Cortex of kidney (tissue), 1 donor: ENCODE results near the gene SBF1.

ENCODE experiments used
- DNase-seq: peaks from one replicate; lab custom pipeline; 2025; lab: John Stamatoyannopoulos, UW

Gene SBF1

GRCh38 chr22:50507421-50507990 lies 32.7 kb upstream of the SBF1 start, which contains the start of gene LMF2:
Gene LMF2 (minus strand): TSS chr22:50507702. CDS start chr22:50507675, 27 bp downstream.
- DNase-seq, result peak; percentile 95

GRCh38 chr22:50506611-50507420 lies 32.0 kb upstream of the SBF1 start:
- no peak for DNase-seq

GRCh38 chr22:50505776-50506610 lies 31.2 kb upstream of the SBF1 start:
- DNase-seq, result no peak

DNA sequence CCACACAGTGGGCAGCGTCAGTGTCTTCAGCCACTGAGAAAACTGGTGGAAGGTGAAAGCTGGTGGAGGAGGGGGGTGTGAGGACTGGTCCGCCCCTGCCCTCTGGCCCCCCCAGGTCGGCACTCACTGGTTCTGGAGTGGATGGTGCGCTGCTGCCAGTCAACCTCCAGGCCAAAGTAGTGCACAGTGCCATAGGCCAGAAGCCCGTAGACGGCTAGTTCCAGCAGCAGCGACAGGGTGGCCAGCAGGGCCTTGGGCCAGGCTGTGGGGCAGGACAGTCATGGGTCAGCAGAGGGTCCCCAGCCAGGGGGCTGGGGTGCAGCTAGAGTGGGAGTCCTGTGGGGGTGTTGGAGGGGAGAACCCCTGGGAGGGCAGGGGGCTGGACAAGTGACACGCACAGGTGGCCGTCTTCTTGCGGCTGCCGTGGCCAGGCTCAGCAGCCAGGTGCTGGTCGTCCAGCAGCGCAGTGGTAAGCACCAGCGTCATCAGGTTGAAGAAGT lies 30.5 kb upstream of the SBF1 start:
- no peak for DNase-seq

GRCh38 chr22:50504369-50505211 lies 29.8 kb upstream of the SBF1 start:
- no peak for DNase-seq

DNA sequence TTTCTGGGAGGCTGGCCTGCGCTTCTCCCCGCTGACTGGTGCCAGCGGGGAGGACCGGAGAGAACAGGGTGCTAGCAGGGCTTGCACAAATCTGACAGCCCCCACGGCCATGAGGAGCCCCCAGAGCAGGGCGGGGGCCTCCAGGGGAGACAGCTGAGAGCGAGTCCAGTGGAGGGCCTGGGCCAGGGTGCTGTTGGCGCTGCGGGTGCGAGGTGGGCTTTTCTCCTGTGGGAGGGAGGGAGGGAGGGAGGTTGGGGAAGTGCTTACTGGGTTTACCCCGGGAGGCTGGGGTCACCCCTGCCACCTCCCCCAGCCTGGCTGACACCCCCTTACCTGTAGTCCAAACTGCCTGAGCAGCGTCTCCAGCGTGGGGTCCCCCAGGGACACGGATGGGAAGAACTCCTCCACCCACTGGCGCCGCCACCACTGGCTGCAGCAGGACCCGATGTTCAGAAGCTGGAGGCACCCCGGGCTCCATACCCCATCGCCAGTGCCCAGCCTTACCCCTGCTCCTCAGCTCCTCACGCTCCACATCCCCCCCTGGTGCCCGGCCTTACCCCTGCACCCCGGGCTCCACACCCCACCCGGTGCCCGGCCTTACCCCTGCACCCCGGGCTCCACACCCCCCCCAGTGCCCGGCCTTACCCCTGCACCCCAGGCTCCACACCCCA lies 28.8 kb upstream of the SBF1 start:
- DNase-seq, result no peak

GRCh38 chr22:50502628-50503474 lies 28.0 kb upstream of the SBF1 start:
- no peak for DNase-seq

DNA sequence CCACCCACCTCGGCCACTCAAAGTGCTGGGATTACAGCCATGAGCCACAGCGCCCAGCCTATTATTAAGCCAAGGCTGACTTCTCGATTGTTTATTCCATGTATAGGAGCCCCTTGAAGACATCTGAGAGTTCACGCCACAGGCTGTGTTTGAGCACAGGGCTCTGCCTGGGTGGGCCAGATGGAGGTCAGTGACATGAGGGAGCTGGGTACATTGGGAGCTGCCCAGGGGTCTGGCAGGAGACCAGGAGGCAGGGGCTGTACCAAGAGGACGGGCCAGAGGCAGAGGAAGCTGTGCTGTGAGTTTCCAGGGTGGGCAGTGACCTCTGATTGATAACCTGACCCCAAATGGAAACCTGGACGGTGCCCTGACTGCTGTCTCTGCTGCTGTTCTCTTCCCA lies 27.3 kb upstream of the SBF1 start:
- DNase-seq, result no peak

DNA sequence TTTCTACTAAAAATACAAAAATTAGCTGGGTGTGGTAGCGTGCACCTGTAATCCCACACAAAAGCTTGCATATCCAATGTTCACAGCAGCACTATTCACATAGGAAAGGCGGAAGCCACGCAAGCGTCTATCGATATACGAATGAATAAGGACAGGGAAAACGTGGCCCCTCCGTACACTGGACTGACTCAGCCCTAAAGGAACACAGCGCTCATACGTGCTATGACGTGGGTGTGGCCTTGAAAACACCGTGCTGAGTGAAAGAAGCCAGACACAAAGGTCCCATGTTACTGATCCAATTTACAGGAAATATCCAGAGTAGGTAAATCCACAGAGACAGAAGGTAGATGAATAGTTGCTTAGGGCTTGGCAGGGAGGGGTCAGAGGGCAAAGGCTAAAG lies 25.6 kb upstream of the SBF1 start:
- DNase-seq, result no peak

DNA sequence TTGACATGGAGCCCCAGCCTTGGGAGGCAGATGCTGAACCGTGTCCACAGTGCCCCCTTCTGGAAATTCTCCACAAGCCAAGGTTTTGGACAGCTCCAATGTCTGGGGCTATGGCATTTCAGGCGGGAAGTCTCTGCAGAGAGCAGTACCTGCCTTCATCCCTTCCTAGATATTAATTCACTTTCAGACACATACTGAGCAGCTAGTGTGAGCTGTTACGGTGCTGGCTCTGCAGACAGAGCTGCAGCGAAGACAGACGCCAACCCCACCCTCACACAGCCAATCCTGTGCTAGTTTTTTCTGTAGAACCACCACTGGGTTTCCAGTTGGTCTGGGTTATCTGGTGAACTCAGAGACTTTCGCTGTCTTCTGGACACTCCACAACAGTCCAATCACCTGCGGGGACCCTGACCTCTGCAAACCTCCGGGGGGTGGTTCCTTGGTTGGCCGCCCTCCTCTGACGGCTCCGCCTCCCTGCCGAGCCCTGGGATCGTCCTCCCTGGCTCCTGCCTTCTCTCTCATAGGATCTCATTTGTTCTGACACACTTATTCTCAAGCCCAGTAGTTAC lies 23.6 kb upstream of the SBF1 start:
- no peak for DNase-seq

- DNase-seq, result no peak
Observed at GRCh38 chr22:50497093-50497492, 22.3 kb upstream of the SBF1 start.

DNA sequence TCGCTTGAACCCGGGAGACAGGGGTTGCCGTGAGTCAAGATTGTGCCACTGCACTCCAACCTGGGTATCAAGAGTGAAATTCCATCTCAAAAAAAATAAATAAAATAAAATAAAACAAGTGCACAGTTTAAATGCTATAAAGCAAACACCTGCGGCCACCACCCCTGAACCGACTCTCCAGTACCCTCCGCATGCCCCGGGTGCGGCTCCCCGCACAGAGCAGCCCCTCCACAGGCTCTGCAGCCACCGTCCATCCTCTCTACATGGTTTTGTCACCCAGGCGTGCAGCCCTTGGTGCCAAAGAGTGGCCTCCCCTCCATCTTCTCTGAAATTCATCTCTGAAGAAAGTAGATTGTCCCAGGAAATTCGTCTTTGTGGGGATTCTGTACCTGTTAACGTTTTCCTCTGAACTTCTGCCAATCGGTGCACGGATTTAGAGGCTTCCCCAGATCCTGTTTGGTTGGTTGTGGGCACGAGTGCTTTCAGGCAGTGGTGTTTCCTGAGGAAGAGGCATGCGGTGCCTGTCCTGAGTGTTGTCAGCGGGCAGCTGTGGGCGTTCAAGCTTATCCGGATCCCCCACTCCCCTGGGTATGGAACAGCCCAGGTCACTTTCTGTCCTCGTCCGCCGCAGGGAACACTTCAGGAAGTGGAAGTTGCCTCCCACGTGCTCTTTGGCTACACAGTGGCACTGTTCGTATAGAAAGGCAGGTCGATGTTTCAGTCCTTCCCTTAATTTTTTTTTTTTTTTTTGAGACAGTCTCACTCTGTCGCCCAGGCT lies 15.9 kb upstream of the SBF1 start:
- DNase-seq, result no peak

DNA sequence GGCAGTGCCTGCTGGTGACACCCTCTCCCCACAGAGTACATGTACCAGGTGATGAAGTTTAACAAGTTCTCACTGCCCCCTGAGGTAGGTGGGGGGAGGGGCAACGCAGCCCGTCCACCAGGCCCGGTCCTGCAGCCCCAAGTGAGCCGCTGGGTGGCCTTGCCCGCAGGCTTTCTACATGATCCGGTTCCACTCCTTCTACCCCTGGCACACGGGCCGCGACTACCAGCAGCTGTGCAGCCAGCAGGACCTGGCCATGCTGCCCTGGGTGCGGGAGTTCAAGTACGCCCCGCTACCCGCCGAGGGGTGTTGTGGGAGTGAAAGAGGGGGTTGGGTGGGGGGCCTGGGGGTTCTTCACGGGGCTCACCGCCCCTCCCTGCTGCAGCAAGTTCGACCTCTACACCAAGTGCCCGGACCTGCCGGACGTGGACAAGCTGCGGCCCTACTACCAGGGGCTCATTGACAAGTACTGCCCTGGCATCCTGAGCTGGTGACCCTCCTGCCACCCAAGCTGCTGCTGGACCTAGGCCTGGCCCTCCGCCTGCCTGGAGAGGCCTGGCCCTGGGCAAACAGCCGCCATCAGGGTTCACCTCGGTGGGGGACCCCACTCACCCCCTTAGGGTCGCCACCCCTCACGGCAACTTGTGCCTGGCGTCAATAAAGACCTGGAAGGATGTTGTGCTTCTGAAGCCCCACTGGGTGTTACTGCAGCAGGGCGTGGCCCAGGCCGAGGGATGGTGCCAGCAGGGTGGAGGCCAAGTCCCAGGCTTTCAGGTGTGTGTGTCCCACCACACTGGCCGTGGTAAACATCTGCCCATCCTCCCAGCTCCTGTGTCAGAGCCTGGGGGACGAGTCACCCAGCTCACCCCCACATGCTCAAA lies 14.8 kb upstream of the SBF1 start:
- DNase-seq, result no peak

DNA sequence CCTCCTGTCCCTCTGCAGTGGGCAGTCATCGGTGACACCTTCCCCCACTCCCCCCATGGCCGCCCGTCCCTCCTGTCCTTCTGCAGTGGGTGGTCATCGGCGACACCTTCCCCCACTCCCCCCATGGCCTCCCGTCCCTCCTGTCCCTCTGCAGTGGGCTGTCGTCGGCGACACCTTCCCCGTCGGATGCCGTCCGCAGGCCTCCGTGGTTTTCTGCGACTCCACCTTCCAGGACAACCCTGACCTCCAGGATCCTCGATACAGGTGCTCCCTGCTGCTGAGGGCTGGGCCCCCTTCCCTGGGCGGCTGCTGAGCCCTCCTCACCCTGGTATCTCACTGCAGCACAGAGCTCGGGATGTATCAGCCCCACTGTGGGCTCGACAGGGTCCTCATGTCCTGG lies 14.1 kb upstream of the SBF1 start:
- DNase-seq, result no peak

DNA sequence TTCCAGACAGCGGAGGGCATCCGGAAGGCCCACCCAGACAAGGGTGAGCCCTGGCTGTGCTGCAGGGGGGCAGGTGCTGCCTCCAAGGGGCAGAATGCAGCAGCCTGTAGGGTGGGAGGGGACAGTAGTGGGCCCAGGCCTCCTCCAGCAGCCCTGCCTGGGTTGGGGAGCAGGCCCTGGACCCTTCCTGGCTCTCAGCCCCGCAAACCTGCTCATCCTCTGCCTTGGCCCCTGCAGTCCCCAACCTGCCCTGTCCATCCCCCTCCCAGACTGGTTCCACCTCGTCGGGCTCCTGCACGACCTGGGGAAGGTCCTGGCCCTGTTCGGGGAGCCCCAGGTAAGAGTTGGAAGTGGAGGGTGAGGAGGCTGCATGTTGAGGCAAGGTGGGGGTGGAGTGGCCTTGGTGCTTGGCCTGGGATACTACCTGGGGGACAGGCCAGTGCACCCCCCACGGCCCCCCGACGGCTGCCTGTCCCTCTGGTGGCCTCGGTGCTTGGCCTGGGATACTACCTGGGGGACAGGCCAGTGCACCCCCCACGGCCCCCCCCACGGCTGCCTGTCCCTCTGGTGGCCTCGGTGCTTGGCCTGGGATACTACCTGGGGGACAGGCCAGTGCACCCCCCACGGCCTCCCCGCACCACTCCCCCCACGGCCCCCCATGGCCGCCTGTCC lies 13.3 kb upstream of the SBF1 start:
- no peak for DNase-seq

DNA sequence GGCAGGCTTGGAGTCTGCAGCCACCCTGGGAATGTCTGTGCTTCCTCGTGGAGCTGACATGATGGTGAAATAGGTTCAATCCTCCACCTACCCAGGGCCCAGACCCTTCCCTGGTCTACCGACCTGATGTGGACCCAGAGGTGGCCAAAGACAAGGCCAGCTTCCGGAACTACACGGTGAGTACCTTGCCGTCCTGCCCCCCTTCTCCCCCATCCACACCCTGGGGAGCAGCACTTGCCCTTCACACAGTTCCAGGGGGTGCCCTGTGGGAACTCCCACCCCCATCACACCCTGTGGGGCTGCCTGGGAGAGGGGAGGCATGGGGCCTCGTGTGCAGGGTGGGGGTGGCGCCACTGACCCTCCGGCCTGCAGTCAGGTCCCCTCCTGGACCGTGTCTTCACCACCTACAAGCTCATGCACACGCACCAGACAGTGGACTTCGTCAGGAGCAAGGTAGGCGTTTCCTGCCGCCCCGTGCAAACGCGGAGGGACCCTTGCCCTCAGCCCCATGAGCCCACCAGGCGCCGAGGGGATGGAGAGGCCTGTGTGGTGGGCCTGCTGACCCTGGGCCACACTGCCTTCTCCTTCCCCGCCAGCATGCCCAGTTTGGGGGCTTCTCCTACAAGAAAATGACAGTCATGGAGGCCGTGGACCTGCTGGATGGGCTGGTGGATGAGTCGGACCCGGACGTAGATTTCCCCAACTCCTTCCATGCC lies 12.6 kb upstream of the SBF1 start:
- DNase-seq, result no peak
